GM12878 (cell line): ENCODE measurements around the gene STK33. TPM values are rescaled to one million over a fixed set of nuclear protein-coding genes. Genes with fewer than 3 reads are reported as not detected.

ENCODE experiments used
- CHD4 ChIP-seq: fragments of 200-600 bp; sonication (generic); IDR thresholded peaks from 2 replicates; pipeline ENCODE4 v1.6.1; 2016; ENCODE audit warnings: mild to moderate bottlenecking
- ESRRA ChIP-seq: IDR thresholded peaks from 2 replicates; pipeline ENCODE4 v1.6.1; 2012; ENCODE audit warnings: mild to moderate bottlenecking, low read length, improper control_type of control experiment
- GABPA ChIP-seq: IDR thresholded peaks from 2 replicates; pipeline ENCODE4 v1.6.1; 2014; ENCODE audit warnings: antibody characterized with exemption, low read depth, mild to moderate bottlenecking, inconsistent platforms
- IKZF1 ChIP-seq: fragments of 450-650 bp; conservative IDR thresholded peaks from 2 replicates; pipeline ENCODE4 v1.6.1; 2017; ENCODE audit warnings: antibody characterized with exemption, mild to moderate bottlenecking
- IKZF2 ChIP-seq, 2 experiments: fragments of 450-650 bp; IDR thresholded peaks; 2 replicates each; pipeline ENCODE4 v1.6.1; 2017; ENCODE audit warnings: mild to moderate bottlenecking in 2 of 2, moderate library complexity in 2 of 2
- MEF2B ChIP-seq: fragments of 450-650 bp; IDR thresholded peaks from 2 replicates; pipeline ENCODE4 v1.6.1; 2018; ENCODE audit warnings: mild to moderate bottlenecking, moderate library complexity; ENCODE audit not compliant: partially characterized antibody, poor library complexity, severe bottlenecking
- NBN ChIP-seq: fragments of 450-650 bp; IDR thresholded peaks from 2 replicates; pipeline ENCODE4 v1.6.1; 2016
- PAX5 ChIP-seq: IDR thresholded peaks from 2 replicates; pipeline ENCODE4 v1.6.1; 2011; ENCODE audit warnings: low read depth, low read length, borderline replicate concordance
- POU2F2 ChIP-seq: IDR thresholded peaks from 3 replicates; pipeline ENCODE4 v1.6.1; 2011; ENCODE audit warnings: low read depth, mild to moderate bottlenecking, low read length, borderline replicate concordance
- SMARCA5 ChIP-seq: fragments of 450-650 bp; IDR thresholded peaks from 2 replicates; pipeline ENCODE4 v1.6.1; 2017; ENCODE audit warnings: mild to moderate bottlenecking
- SPI1 ChIP-seq: IDR thresholded peaks from 2 replicates; pipeline ENCODE4 v1.6.1; 2011; ENCODE audit warnings: low read depth, mild to moderate bottlenecking, low read length, moderate library complexity, borderline replicate concordance; ENCODE audit not compliant: insufficient read depth
- polyA plus RNA-seq, 11 experiments: library from polyadenylated mRNA; depleted of rRNA in 4 of 11; unstranded in 6 of 11; stranded (reverse) in 5 of 11; fragments of >200 nt; fragmentation: Nextera tagmentation in 4 of 11; fragmentation: Illumina TruSeq in 1 of 11; extraction: Ambion mirVana in 4 of 11; extraction: Trizol in 1 of 11; gene quantifications; 1 replicate in 1 of 11; 2 replicates in 10 of 11; pipeline versions ENCODE4 v1.2.1 to v1.2.3, GENCODE V29; 2011 to 2016; ENCODE audit warnings: inconsistent platforms in 2 of 11, missing spikeins in 2 of 11, low read depth in 1 of 11
- total RNA-seq, 4 experiments: library from RNA; depleted of rRNA in 3 of 4; stranded (reverse); fragments of >200 nt in 3 of 4; fragmentation: Illumina TruSeq in 1 of 4; extraction: Trizol in 1 of 4; gene quantifications; 2 replicates each; pipeline versions ENCODE4 v1.2.1 to v1.2.3, GENCODE V29; 2013 to 2021
- TF ChIP-seq, protein P1 (sequence below), 3 experiments: IDR thresholded peaks in 2 of 3; conservative IDR thresholded peaks in 1 of 3; 2 replicates each; pipeline ENCODE4 v1.5.1; 2011; ENCODE audit warnings: low read depth in 3 of 3, low read length in 3 of 3, mild to moderate bottlenecking in 3 of 3, control low read depth in 2 of 3, moderate library complexity in 2 of 3, inconsistent platforms in 1 of 3, mixed read lengths in 1 of 3; ENCODE audit not compliant: control insufficient read depth in 2 of 3, insufficient read depth in 1 of 3; ENCODE audit errors: extremely low read depth in 1 of 3
- TF ChIP-seq, protein P2 (sequence below): IDR thresholded peaks from 2 replicates; pipeline ENCODE4 v1.6.1; 2011; ENCODE audit warnings: low read depth, low read length, improper control_type of control experiment, borderline replicate concordance
- TF ChIP-seq, protein P3 (sequence below): fragments of 450-650 bp; IDR thresholded peaks from 2 replicates; pipeline ENCODE4 v1.6.1; 2016; ENCODE audit warnings: mild to moderate bottlenecking, moderate library complexity, borderline replicate concordance
- TF ChIP-seq, protein P4 (sequence below): fragments of 450-650 bp; IDR thresholded peaks from 2 replicates; pipeline ENCODE4 v1.6.1; 2017; ENCODE audit warnings: low read depth, mild to moderate bottlenecking, moderate library complexity
- TF ChIP-seq, protein P5 (sequence below): fragments of 450-650 bp; IDR thresholded peaks from 2 replicates; pipeline ENCODE4 v1.6.1; 2016; ENCODE audit warnings: mild to moderate bottlenecking
- TF ChIP-seq, protein P6 (sequence below): fragments of 450-650 bp; IDR thresholded peaks from 2 replicates; pipeline ENCODE4 v1.6.1; 2017; ENCODE audit warnings: borderline replicate concordance

The STK33 gene
- total and polyA plus RNA-seq, 10 of the 15 experiments (the other 5 are each of a cell fraction or from before 2014, with no cell fraction given): 5.2 to 27.3 (median 18.3) TPM

DNA sequence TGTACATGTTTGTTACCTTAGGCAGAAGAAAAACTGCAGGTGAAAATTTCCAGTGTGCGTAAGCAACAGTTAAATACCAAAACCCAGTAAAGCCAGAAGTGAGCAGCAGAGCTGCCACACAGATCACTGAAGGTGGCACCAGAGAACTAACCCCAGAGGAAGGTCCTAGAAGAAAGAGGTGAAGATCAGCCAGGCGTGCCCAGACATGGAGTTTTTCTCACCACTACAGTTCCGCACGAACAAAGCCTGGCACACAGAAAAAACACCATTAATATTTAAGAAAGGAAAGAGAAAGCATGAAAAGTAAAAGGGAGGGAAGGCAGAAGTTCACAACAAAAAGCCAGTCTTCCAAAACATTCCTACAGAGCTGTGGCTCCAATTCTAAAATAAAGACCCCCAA is 60.7 kb downstream of the STK33 start (continued):
- TF ChIP-seq, protein P1, sequence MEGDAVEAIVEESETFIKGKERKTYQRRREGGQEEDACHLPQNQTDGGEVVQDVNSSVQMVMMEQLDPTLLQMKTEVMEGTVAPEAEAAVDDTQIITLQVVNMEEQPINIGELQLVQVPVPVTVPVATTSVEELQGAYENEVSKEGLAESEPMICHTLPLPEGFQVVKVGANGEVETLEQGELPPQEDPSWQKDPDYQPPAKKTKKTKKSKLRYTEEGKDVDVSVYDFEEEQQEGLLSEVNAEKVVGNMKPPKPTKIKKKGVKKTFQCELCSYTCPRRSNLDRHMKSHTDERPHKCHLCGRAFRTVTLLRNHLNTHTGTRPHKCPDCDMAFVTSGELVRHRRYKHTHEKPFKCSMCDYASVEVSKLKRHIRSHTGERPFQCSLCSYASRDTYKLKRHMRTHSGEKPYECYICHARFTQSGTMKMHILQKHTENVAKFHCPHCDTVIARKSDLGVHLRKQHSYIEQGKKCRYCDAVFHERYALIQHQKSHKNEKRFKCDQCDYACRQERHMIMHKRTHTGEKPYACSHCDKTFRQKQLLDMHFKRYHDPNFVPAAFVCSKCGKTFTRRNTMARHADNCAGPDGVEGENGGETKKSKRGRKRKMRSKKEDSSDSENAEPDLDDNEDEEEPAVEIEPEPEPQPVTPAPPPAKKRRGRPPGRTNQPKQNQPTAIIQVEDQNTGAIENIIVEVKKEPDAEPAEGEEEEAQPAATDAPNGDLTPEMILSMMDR (IDR thresholded peaks at IDR 0.05 in 2 of 3, conservative IDR thresholded peaks at IDR 0.05 in 1 of 3; ENCODE audit: control insufficient read depth in 2 of 3, extremely low read depth in 1 of 3, insufficient read depth in 1 of 3, low read depth in 3 of 3, low read length in 3 of 3): peak; percentile 33 to 49 (median 47); a peak in 5 of 6 replicates
- TF ChIP-seq, protein P2, sequence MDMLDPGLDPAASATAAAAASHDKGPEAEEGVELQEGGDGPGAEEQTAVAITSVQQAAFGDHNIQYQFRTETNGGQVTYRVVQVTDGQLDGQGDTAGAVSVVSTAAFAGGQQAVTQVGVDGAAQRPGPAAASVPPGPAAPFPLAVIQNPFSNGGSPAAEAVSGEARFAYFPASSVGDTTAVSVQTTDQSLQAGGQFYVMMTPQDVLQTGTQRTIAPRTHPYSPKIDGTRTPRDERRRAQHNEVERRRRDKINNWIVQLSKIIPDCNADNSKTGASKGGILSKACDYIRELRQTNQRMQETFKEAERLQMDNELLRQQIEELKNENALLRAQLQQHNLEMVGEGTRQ: no peak
- TF ChIP-seq PAX5 (peak; percentile 99), SPI1 (peak; percentile 11; the same call in 1 of the 2 replicates), ESRRA (no peak), GABPA (no peak), IKZF1 (peak; percentile 72), MEF2B (peak; percentile 57), NBN (peak; percentile 67; the same call in 1 of the 2 replicates), IKZF2 (IDR thresholded peaks at IDR 0.05) (peak; percentile 81 to 85), POU2F2 (no peak), SMARCA5 (peak; percentile 12; the same call in 1 of the 2 replicates), CHD4 (no peak)
- TF ChIP-seq, protein P3, sequence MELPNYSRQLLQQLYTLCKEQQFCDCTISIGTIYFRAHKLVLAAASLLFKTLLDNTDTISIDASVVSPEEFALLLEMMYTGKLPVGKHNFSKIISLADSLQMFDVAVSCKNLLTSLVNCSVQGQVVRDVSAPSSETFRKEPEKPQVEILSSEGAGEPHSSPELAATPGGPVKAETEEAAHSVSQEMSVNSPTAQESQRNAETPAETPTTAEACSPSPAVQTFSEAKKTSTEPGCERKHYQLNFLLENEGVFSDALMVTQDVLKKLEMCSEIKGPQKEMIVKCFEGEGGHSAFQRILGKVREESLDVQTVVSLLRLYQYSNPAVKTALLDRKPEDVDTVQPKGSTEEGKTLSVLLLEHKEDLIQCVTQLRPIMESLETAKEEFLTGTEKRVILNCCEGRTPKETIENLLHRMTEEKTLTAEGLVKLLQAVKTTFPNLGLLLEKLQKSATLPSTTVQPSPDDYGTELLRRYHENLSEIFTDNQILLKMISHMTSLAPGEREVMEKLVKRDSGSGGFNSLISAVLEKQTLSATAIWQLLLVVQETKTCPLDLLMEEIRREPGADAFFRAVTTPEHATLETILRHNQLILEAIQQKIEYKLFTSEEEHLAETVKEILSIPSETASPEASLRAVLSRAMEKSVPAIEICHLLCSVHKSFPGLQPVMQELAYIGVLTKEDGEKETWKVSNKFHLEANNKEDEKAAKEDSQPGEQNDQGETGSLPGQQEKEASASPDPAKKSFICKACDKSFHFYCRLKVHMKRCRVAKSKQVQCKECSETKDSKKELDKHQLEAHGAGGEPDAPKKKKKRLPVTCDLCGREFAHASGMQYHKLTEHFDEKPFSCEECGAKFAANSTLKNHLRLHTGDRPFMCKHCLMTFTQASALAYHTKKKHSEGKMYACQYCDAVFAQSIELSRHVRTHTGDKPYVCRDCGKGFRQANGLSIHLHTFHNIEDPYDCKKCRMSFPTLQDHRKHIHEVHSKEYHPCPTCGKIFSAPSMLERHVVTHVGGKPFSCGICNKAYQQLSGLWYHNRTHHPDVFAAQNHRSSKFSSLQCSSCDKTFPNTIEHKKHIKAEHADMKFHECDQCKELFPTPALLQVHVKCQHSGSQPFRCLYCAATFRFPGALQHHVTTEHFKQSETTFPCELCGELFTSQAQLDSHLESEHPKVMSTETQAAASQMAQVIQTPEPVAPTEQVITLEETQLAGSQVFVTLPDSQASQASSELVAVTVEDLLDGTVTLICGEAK: peak; percentile 88
- TF ChIP-seq, protein P4, sequence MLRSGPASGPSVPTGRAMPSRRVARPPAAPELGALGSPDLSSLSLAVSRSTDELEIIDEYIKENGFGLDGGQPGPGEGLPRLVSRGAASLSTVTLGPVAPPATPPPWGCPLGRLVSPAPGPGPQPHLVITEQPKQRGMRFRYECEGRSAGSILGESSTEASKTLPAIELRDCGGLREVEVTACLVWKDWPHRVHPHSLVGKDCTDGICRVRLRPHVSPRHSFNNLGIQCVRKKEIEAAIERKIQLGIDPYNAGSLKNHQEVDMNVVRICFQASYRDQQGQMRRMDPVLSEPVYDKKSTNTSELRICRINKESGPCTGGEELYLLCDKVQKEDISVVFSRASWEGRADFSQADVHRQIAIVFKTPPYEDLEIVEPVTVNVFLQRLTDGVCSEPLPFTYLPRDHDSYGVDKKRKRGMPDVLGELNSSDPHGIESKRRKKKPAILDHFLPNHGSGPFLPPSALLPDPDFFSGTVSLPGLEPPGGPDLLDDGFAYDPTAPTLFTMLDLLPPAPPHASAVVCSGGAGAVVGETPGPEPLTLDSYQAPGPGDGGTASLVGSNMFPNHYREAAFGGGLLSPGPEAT: peak; percentile 61; the same call in 1 of the 2 replicates
- TF ChIP-seq, protein P5, sequence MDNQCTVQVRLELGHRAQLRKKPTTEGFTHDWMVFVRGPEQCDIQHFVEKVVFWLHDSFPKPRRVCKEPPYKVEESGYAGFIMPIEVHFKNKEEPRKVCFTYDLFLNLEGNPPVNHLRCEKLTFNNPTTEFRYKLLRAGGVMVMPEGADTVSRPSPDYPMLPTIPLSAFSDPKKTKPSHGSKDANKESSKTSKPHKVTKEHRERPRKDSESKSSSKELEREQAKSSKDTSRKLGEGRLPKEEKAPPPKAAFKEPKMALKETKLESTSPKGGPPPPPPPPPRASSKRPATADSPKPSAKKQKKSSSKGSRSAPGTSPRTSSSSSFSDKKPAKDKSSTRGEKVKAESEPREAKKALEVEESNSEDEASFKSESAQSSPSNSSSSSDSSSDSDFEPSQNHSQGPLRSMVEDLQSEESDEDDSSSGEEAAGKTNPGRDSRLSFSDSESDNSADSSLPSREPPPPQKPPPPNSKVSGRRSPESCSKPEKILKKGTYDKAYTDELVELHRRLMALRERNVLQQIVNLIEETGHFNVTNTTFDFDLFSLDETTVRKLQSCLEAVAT: no peak
- TF ChIP-seq, protein P6, sequence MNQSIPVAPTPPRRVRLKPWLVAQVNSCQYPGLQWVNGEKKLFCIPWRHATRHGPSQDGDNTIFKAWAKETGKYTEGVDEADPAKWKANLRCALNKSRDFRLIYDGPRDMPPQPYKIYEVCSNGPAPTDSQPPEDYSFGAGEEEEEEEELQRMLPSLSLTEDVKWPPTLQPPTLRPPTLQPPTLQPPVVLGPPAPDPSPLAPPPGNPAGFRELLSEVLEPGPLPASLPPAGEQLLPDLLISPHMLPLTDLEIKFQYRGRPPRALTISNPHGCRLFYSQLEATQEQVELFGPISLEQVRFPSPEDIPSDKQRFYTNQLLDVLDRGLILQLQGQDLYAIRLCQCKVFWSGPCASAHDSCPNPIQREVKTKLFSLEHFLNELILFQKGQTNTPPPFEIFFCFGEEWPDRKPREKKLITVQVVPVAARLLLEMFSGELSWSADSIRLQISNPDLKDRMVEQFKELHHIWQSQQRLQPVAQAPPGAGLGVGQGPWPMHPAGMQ: no peak
